ENCODE measurements around the gene TKTL2. TPM values are rescaled to one million over a fixed set of nuclear protein-coding genes. Genes with fewer than 3 reads are reported as not detected.

Gene TKTL2
- total RNA-seq, 1 donor from 2014 or later, result not detected

GRCh38 chr4:163485589-163485988 is 12.0 kb upstream of the TKTL2 start:
- no peak overlapping the region for H3K27ac Mint-ChIP-seq
- peaks cover 12% of the 10 kb centered on the region for H3K27me3 Mint-ChIP-seq (ENCODE audit: low read depth)
- H3K4me3 Mint-ChIP-seq, result no peak overlapping the region
- no peaks in the 10 kb centered on the region for H3K4me1 Mint-ChIP-seq
- no peaks in the 10 kb centered on the region for H3K36me3 Mint-ChIP-seq
- no peak for TF ChIP-seq CTCF (IDR thresholded peaks at IDR 0.05; ENCODE audit: unreplicated experiment)
- DNase-seq (ENCODE audit: low spot score in 2 of 2, unreplicated experiment in 2 of 2), result no peak
- H3K9me3 Mint-ChIP-seq, result no peaks in the 10 kb centered on the region

GRCh38 chr4:163484906-163485305 is 11.4 kb upstream of the TKTL2 start:
- DNase-seq (ENCODE audit: low spot score in 2 of 2, unreplicated experiment in 2 of 2), result peak in 1 of 2 experiments; percentile 57
- no peaks in the 10 kb centered on the region for H3K9me3 Mint-ChIP-seq

GRCh38 chr4:163482190-163482589 is 8.6 kb upstream of the TKTL2 start:
- DNase-seq (ENCODE audit: low spot score in 2 of 2, unreplicated experiment in 2 of 2), result no peak
- Mint-ChIP-seq H3K27me3 (ENCODE audit: low read depth) (peaks cover 2% of the 10 kb centered on the region), H3K27ac (no peak overlapping the region), H3K4me1 (no peaks in the 10 kb centered on the region), H3K4me3 (no peak overlapping the region), H3K36me3 (no peaks in the 10 kb centered on the region), H3K9me3 (no peaks in the 10 kb centered on the region)
- no peak for TF ChIP-seq CTCF (IDR thresholded peaks at IDR 0.05; ENCODE audit: unreplicated experiment)

More at GRCh38 chr4:163484906-163485305, 11.4 kb upstream of the TKTL2 start:
- no peaks in the 10 kb centered on the region for H3K4me1 Mint-ChIP-seq
- H3K36me3 Mint-ChIP-seq, result no peaks in the 10 kb centered on the region
- no peak overlapping the region for H3K27ac Mint-ChIP-seq
- no peak for TF ChIP-seq CTCF (IDR thresholded peaks at IDR 0.05; ENCODE audit: unreplicated experiment)
- H3K27me3 Mint-ChIP-seq (ENCODE audit: low read depth), result peaks cover 10% of the 10 kb centered on the region
- no peak overlapping the region for H3K4me3 Mint-ChIP-seq

- H3K4me1 Mint-ChIP-seq, result no peaks in the 10 kb centered on the region
- no peaks in the 10 kb centered on the region for H3K36me3 Mint-ChIP-seq
- H3K27me3 Mint-ChIP-seq (ENCODE audit: low read depth), result peaks cover 2% of the 10 kb centered on the region
- H3K4me3 Mint-ChIP-seq, result no peak overlapping the region
- TF ChIP-seq CTCF (IDR thresholded peaks at IDR 0.05; ENCODE audit: unreplicated experiment), result no peak
- no peak for DNase-seq (ENCODE audit: low spot score in 2 of 2, unreplicated experiment in 2 of 2)
- no peak overlapping the region for H3K27ac Mint-ChIP-seq
- H3K9me3 Mint-ChIP-seq, result peaks cover 3% of the 10 kb centered on the region
Measured at GRCh38 chr4:163476761-163477438, 3.3 kb upstream of the TKTL2 start.

GRCh38 chr4:163474027-163474426 is 473 bp upstream of the TKTL2 start:
- DNase-seq (ENCODE audit: low spot score in 2 of 2, unreplicated experiment in 2 of 2), result no peak
- H3K4me3 Mint-ChIP-seq, result no peak overlapping the region
- no peak for TF ChIP-seq CTCF (IDR thresholded peaks at IDR 0.05; ENCODE audit: unreplicated experiment)
- peaks cover 3% of the 10 kb centered on the region for H3K9me3 Mint-ChIP-seq
- no peaks in the 10 kb centered on the region for H3K36me3 Mint-ChIP-seq
- H3K27me3 Mint-ChIP-seq (ENCODE audit: low read depth), result peaks cover 10% of the 10 kb centered on the region
- H3K4me1 Mint-ChIP-seq, result peaks cover 2% of the 10 kb centered on the region
- no peak overlapping the region for H3K27ac Mint-ChIP-seq

Measured in mesothelial cell of epicardium (in vitro differentiated cells).